Endodermal cell (in vitro differentiated cells): Measurements from ENCODE around the gene N4BP3. TPM values are rescaled to one million over a fixed set of nuclear protein-coding genes. Genes with fewer than 3 reads are reported as not detected.

Source experiments
- DNase-seq: peaks from one replicate; pipeline ENCODE4 v3.0.0-alpha.2; 2017
- H3K27ac ChIP-seq: 2 replicates; pipeline ENCODE4 v1.5.1; 2013; ENCODE audit warnings: mild to moderate bottlenecking, low read depth, low read length, moderate library complexity
- H3K27me3 ChIP-seq: 2 replicates; pipeline ENCODE4 v1.6.1; 2013; ENCODE audit warnings: mild to moderate bottlenecking, low read length, moderate library complexity; ENCODE audit not compliant: insufficient read depth, control insufficient read depth, poor library complexity, severe bottlenecking
- H3K36me3 ChIP-seq: 2 replicates; pipeline ENCODE4 v1.7.0; 2013; ENCODE audit warnings: mild to moderate bottlenecking, low read length, moderate library complexity; ENCODE audit not compliant: control insufficient read depth, insufficient read depth
- H3K4me1 ChIP-seq: one replicate; pipeline ENCODE4 v1.7.0; 2013; ENCODE audit warnings: low read length; ENCODE audit not compliant: control insufficient read depth, insufficient read depth
- H3K4me3 ChIP-seq: 2 replicates; pipeline ENCODE4 v1.5.1; 2013; ENCODE audit warnings: mild to moderate bottlenecking, low read length, moderate library complexity
- H3K9ac ChIP-seq: 2 replicates; pipeline ENCODE4 v1.6.1; 2013; ENCODE audit warnings: mild to moderate bottlenecking, low read length, moderate library complexity; ENCODE audit not compliant: poor library complexity, severe bottlenecking; ENCODE audit errors: extremely low read depth
- H3K9me3 ChIP-seq: 2 replicates; pipeline ENCODE4 v1.6.1; 2013; ENCODE audit warnings: mild to moderate bottlenecking, low read length, moderate library complexity; ENCODE audit not compliant: control insufficient read depth
- H3K27ac Mint-ChIP-seq: 2 replicates; pipeline ENCODE4 v1.8.0; 2020; ENCODE audit warnings: mixed read lengths
- H3K27me3 Mint-ChIP-seq: 2 replicates; pipeline ENCODE4 v1.8.0; 2021; ENCODE audit warnings: mild to moderate bottlenecking, mixed read lengths; ENCODE audit not compliant: insufficient read depth
- H3K36me3 Mint-ChIP-seq: 2 replicates; pipeline ENCODE4 v1.8.0; 2020; ENCODE audit warnings: low read depth, mixed read lengths
- H3K4me1 Mint-ChIP-seq: 2 replicates; pipeline ENCODE4 v1.8.0; 2020; ENCODE audit warnings: mixed read lengths
- H3K4me3 Mint-ChIP-seq: 2 replicates; pipeline ENCODE4 v1.8.0; 2020; ENCODE audit warnings: mild to moderate bottlenecking, moderate library complexity, mixed read lengths
- H3K9me3 Mint-ChIP-seq: 2 replicates; pipeline ENCODE4 v1.8.0; 2020; ENCODE audit warnings: mild to moderate bottlenecking, mixed read lengths
- WGBS, 2 experiments: methylation state at CpG; one replicate each; pipeline versions ENCODE4 v1.1.5 to v1.1.7; 2013; ENCODE audit warnings: missing lambda C conversion rate in 2 of 2, mixed read lengths in 1 of 2; ENCODE audit not compliant: insufficient coverage in 1 of 2, insufficient read length in 1 of 2; 5-methylcytosine and 5-hydroxymethylcytosine counted together
- total RNA-seq, 2 donors: library from RNA; stranded (reverse); fragmentation: NEBNext Ultra II Directional in 1 of 2; extraction: Animal tissue kit (Norgen Biotek cat#: 25700) in 1 of 2; gene quantifications; 2 replicates in 1 of 2; 3 replicates in 1 of 2; pipeline ENCODE4 v1.2.1, GENCODE V29; 2021
- TF ChIP-seq, protein P1 (sequence below): fragments of 200-600 bp; sonication (generic); conservative IDR thresholded peaks from 2 replicates; pipeline ENCODE4 v1.5.0; 2021; ENCODE audit warnings: antibody characterized with exemption, mild to moderate bottlenecking

N4BP3 gene
- total RNA-seq, 2 donors from 2014 or later, result 12.7 to 15.2 TPM

DNA sequence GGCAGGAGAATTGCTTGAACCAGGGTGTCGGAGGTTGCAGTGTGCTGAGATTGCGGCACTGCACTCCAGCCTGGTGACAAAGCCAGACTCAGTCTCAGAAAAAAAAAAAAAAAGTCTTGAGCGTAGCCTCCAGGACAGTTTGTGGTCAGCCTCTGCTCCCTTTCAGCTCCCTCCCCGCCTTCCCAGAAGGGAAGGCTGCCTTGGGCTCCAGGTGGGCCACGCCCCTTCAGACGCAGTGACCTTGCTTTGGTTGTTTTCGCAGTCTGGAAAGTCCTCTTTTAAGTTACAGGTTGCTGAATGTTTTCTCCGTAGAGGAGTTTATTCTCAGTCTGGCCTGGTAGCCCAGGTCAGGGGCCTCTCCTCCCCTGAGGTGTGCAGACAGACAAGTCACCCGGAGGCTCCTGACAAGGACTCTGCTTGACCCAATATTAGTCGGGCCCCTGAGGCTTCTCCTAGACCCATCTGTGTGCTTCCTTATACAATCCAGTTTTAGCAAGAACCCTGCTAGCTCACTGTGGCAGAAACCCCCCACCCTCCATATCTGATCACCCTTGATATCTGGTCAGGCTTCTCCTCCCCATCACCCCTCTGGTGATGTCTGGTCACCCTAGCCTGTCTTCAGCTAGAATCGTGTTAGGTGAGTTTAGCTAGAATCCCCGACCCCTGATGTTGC is 31.6 kb upstream of the N4BP3 start:
- H3K36me3 Mint-ChIP-seq, result no peaks in the 10 kb centered on the region
- no peaks in the 10 kb centered on the region for H3K9me3 ChIP-seq
- H3K4me3 Mint-ChIP-seq, result no peak overlapping the region
- H3K27me3 ChIP-seq, result no peaks in the 10 kb centered on the region
- DNase-seq, result no peak
- H3K27me3 Mint-ChIP-seq, result peaks cover 15% of the 10 kb centered on the region
- H3K9ac ChIP-seq, result no peak overlapping the region
- H3K27ac ChIP-seq, result no peak overlapping the region
- 87 to 88% methylated on average over 6 to 12 of the region's 12 CpGs for WGBS, 2 experiments
- no peaks in the 10 kb centered on the region for H3K36me3 ChIP-seq
- no peaks in the 10 kb centered on the region for H3K4me1 ChIP-seq
- no peak overlapping the region for H3K4me3 ChIP-seq
- TF ChIP-seq, protein P1, sequence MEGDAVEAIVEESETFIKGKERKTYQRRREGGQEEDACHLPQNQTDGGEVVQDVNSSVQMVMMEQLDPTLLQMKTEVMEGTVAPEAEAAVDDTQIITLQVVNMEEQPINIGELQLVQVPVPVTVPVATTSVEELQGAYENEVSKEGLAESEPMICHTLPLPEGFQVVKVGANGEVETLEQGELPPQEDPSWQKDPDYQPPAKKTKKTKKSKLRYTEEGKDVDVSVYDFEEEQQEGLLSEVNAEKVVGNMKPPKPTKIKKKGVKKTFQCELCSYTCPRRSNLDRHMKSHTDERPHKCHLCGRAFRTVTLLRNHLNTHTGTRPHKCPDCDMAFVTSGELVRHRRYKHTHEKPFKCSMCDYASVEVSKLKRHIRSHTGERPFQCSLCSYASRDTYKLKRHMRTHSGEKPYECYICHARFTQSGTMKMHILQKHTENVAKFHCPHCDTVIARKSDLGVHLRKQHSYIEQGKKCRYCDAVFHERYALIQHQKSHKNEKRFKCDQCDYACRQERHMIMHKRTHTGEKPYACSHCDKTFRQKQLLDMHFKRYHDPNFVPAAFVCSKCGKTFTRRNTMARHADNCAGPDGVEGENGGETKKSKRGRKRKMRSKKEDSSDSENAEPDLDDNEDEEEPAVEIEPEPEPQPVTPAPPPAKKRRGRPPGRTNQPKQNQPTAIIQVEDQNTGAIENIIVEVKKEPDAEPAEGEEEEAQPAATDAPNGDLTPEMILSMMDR, result no peak
- H3K27ac Mint-ChIP-seq, result no peak overlapping the region
- no peaks in the 10 kb centered on the region for H3K9me3 Mint-ChIP-seq
- H3K4me1 Mint-ChIP-seq, result no peaks in the 10 kb centered on the region

DNA sequence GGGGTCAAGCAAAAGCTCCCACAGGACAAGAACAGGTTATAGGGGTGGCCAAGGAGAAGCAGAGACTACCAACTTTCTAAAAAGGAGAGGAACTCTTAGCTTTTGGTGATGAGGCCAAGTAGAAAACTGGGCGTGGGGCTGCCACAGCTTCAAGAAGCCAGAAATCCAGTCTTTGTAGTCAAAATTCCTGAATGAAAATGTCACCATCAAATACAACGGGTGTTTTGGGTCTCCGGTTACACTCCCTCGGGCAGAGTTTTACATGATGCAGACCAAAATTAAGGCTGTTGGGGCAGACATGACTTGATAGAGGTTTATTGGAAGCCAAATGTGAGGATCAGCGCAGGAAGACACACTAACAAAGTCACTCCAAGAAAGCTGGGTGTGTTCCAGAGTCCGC is 29.4 kb upstream of the N4BP3 start:
- no peaks in the 10 kb centered on the region for H3K4me1 ChIP-seq
- Mint-ChIP-seq H3K36me3 (no peaks in the 10 kb centered on the region), H3K27ac (no peak overlapping the region), H3K9me3 (no peaks in the 10 kb centered on the region), H3K27me3 (peaks cover 17% of the 10 kb centered on the region), H3K4me1 (no peaks in the 10 kb centered on the region), H3K4me3 (no peak overlapping the region)
- H3K27me3 ChIP-seq, result no peaks in the 10 kb centered on the region
- no peaks in the 10 kb centered on the region for H3K36me3 ChIP-seq
- DNase-seq, result no peak
- 87% methylated on average over 5 to 6 of the region's 6 CpGs for WGBS, 2 experiments
- no peak overlapping the region for H3K9ac ChIP-seq
- TF ChIP-seq, protein P1, result no peak
- H3K4me3 ChIP-seq, result no peak overlapping the region
- H3K27ac ChIP-seq, result no peak overlapping the region
- H3K9me3 ChIP-seq, result no peaks in the 10 kb centered on the region

GRCh38 chr5:178085316-178085715 is 28.0 kb upstream of the N4BP3 start:
- TF ChIP-seq, protein P1, result no peak
- no peak overlapping the region for H3K9ac ChIP-seq
- Mint-ChIP-seq H3K4me3 (no peak overlapping the region), H3K27ac (no peak overlapping the region), H3K27me3 (peaks cover 17% of the 10 kb centered on the region), H3K9me3 (no peaks in the 10 kb centered on the region), H3K4me1 (no peaks in the 10 kb centered on the region), H3K36me3 (no peaks in the 10 kb centered on the region)
- 96 to 100% methylated on average over 2 to 6 of the region's 6 CpGs for WGBS, 2 experiments
- no peaks in the 10 kb centered on the region for H3K4me1 ChIP-seq
- DNase-seq, result no peak
- no peaks in the 10 kb centered on the region for H3K9me3 ChIP-seq
- no peaks in the 10 kb centered on the region for H3K36me3 ChIP-seq
- no peak overlapping the region for H3K27ac ChIP-seq
- no peaks in the 10 kb centered on the region for H3K27me3 ChIP-seq
- no peak overlapping the region for H3K4me3 ChIP-seq
